OCI-LY3 (cell line): ENCODE measurements around the gene CPA2.

Experiments
- H2AFZ ChIP-seq: fragments of 200-600, 300-600 bp; shearing (Covaris generic); 2 replicates; pipeline ENCODE4 v1.6.0; 2014; ENCODE audit warnings: antibody characterized with exemption, low read depth, low read length
- H3K27ac ChIP-seq: fragments of 200-600, 300-600 bp; sonication (generic); 2 replicates; pipeline ENCODE4 v1.5.1; 2014; ENCODE audit warnings: mild to moderate bottlenecking, low read length, moderate library complexity, mixed read lengths
- H3K27me3 ChIP-seq: fragments of 200-600, 300-600 bp; sonication (generic); 2 replicates; pipeline ENCODE4 v1.6.1; 2014; ENCODE audit warnings: low read depth, low read length, mixed read lengths
- H3K36me3 ChIP-seq: fragments of 200-600, 300-600 bp; sonication (generic); replicated peaks from 2 replicates; pipeline ENCODE3; 2014; ENCODE audit warnings: low read depth, low read length, mixed read lengths
- H3K4me1 ChIP-seq: fragments of 300-600, 200-600 bp; sonication (generic); 2 replicates; pipeline ENCODE4 v1.6.1; 2014; ENCODE audit warnings: low read length, mixed read lengths
- H3K4me2 ChIP-seq: fragments of 200-600, 300-600 bp; sonication (generic); 2 replicates; pipeline ENCODE4 v1.6.1; 2014; ENCODE audit warnings: low read length, mixed read lengths
- H3K4me3 ChIP-seq: fragments of 300-600, 200-600 bp; sonication (generic); 2 replicates; pipeline ENCODE4 v1.5.1; 2014; ENCODE audit warnings: antibody characterized with exemption, mild to moderate bottlenecking, low read length, moderate library complexity
- H3K79me2 ChIP-seq: fragments of 300-600, 200-600 bp; shearing (Covaris generic); 2 replicates; pipeline ENCODE4 v1.6.1; 2014; ENCODE audit warnings: mild to moderate bottlenecking, low read length, mixed read lengths
- H3K9ac ChIP-seq: fragments of 300-600, 200-600 bp; shearing (Covaris generic); 2 replicates; pipeline ENCODE4 v1.6.0; 2014; ENCODE audit warnings: mild to moderate bottlenecking, low read length, moderate library complexity
- H3K9me3 ChIP-seq: fragments of 200-600, 300-600 bp; shearing (Covaris generic); 2 replicates; pipeline ENCODE4 v1.6.1; 2014; ENCODE audit warnings: low read length, mixed read lengths; ENCODE audit not compliant: insufficient read depth
- H4K20me1 ChIP-seq: fragments of 200-600, 300-600 bp; sonication (generic); 2 replicates; pipeline ENCODE4 v1.6.1; 2016; ENCODE audit warnings: low read length, mixed read lengths; ENCODE audit not compliant: insufficient read depth
- CTCF ChIP-seq: fragments of 200-600, 300-600 bp; sonication (generic); IDR thresholded peaks from 2 replicates; pipeline ENCODE4 v1.5.1; 2014; ENCODE audit warnings: antibody characterized with exemption, low read length, low read depth
- EZH2phosphoT487 ChIP-seq: fragments of 200-600 bp; shearing (Covaris generic); IDR thresholded peaks from 2 replicates; pipeline ENCODE4 v1.6.1; 2018; ENCODE audit warnings: antibody characterized with exemption, mixed run types, low read depth

The CPA2 gene

GRCh38 chr7:130322615-130323014 is 56.0 kb downstream of the CPA2 start:
- H3K9me3 ChIP-seq: no peaks in the 10 kb centered on the region
- H3K9ac ChIP-seq: no peak overlapping the region
- no peaks in the 10 kb centered on the region for H4K20me1 ChIP-seq
- no peaks in the 10 kb centered on the region for H3K4me1 ChIP-seq
- no peak overlapping the region for H3K4me2 ChIP-seq
- H3K4me3 ChIP-seq: no peak overlapping the region
- no peaks in the 10 kb centered on the region for H3K36me3 ChIP-seq
- H3K27ac ChIP-seq: no peak overlapping the region
- no peaks in the 10 kb centered on the region for H3K27me3 ChIP-seq
- H2AFZ ChIP-seq: no peak overlapping the region
- TF ChIP-seq EZH2phosphoT487: no peak
- no peak for TF ChIP-seq CTCF
- no peaks in the 10 kb centered on the region for H3K79me2 ChIP-seq

GRCh38 chr7:130324306-130324943 is 57.8 kb downstream of the CPA2 start:
- H3K4me2 ChIP-seq: no peak overlapping the region
- H3K27me3 ChIP-seq: no peaks in the 10 kb centered on the region
- H3K36me3 ChIP-seq: no peaks in the 10 kb centered on the region
- no peak overlapping the region for H2AFZ ChIP-seq
- H3K79me2 ChIP-seq: no peaks in the 10 kb centered on the region
- H3K9me3 ChIP-seq: no peaks in the 10 kb centered on the region
- no peaks in the 10 kb centered on the region for H4K20me1 ChIP-seq
- no peak for TF ChIP-seq EZH2phosphoT487
- no peak for TF ChIP-seq CTCF
- no peak overlapping the region for H3K9ac ChIP-seq
- H3K4me1 ChIP-seq: no peaks in the 10 kb centered on the region
- H3K4me3 ChIP-seq: no peak overlapping the region
- H3K27ac ChIP-seq: no peak overlapping the region

- Histone ChIP-seq H2AFZ (no peak overlapping the region), H3K79me2 (no peaks in the 10 kb centered on the region), H3K9me3 (no peaks in the 10 kb centered on the region), H3K9ac (no peak overlapping the region), H3K4me3 (no peak overlapping the region), H3K27ac (no peak overlapping the region), H3K4me1 (no peaks in the 10 kb centered on the region), H3K36me3 (no peaks in the 10 kb centered on the region), H4K20me1 (no peaks in the 10 kb centered on the region), H3K4me2 (no peak overlapping the region), H3K27me3 (no peaks in the 10 kb centered on the region)
- TF ChIP-seq EZH2phosphoT487: no peak
- TF ChIP-seq CTCF: no peak
Observed at GRCh38 chr7:130329681-130330080, 63.0 kb downstream of the CPA2 start.

GRCh38 chr7:130332259-130333053 is 65.8 kb downstream of the CPA2 start:
- H2AFZ ChIP-seq: no peak overlapping the region
- H3K27me3 ChIP-seq: no peaks in the 10 kb centered on the region
- no peaks in the 10 kb centered on the region for H3K79me2 ChIP-seq
- H3K27ac ChIP-seq: no peak overlapping the region
- H3K9me3 ChIP-seq: no peaks in the 10 kb centered on the region
- no peaks in the 10 kb centered on the region for H4K20me1 ChIP-seq
- H3K4me1 ChIP-seq: no peaks in the 10 kb centered on the region
- no peak overlapping the region for H3K4me3 ChIP-seq
- H3K4me2 ChIP-seq: no peak overlapping the region
- no peaks in the 10 kb centered on the region for H3K36me3 ChIP-seq
- no peak overlapping the region for H3K9ac ChIP-seq
- no peak for TF ChIP-seq EZH2phosphoT487
- TF ChIP-seq CTCF: no peak
